Measurements from ENCODE around the gene WDFY4. TPM values are rescaled to one million over a fixed set of nuclear protein-coding genes. Genes with fewer than 3 reads are reported as not detected.

The WDFY4 gene
- total and polyA plus RNA-seq, 2 of the 4 experiments (the other 2 are of a cell fraction): not detected

DNA sequence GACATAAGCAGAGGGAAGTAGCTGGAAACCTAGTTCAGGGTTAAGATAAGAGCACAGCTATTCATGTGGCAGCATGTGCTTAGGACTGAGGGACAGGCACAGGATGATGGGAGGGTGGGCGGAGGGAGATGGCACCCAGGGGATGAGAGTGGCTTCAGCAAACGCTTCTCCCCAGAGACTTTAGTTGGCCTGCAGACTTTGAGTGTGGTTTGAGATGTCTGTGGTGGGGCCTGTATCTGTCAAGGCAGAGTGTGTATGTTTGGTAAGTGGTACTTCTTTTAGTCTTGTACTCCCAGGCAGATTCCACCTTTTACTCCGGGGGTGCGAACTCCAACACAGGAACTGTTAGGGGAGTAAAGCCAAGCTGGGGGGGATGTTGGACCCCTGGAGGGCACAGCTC is 88.9 kb downstream of the WDFY4 start:
- Histone ChIP-seq H3K27ac (ENCODE audit: insufficient read depth, low read length) (no peak overlapping the region), H3K4me2 (ENCODE audit: low read depth, low read length) (no peak overlapping the region), H4K5ac (ENCODE audit: low read depth, low read length) (no peak overlapping the region), H3K23ac (ENCODE audit: low read depth, low read length) (no peak overlapping the region), H4K20me1 (ENCODE audit: insufficient read depth, low read length) (no peaks in the 10 kb centered on the region), H3K4me1 (ENCODE audit: control insufficient read depth, insufficient read depth, low read length) (no peaks in the 10 kb centered on the region), H2AK9ac (replicated peaks; ENCODE audit: low read depth, low read length, poor library complexity) (no peak overlapping the region), H3K4ac (ENCODE audit: low read depth, low read length) (no peak overlapping the region), H2BK15ac (ENCODE audit: low read depth, low read length) (no peak overlapping the region), H3K56ac (ENCODE audit: extremely low read depth, insufficient read depth, low read length) (no peak overlapping the region), H2BK120ac (ENCODE audit: low read depth, low read length) (no peak overlapping the region), H2AK5ac (ENCODE audit: low read depth, low read length) (no peak overlapping the region), H3K14ac (replicated peaks; ENCODE audit: low read depth, low read length) (no peak overlapping the region), H2AFZ (replicated peaks; ENCODE audit: low read length, poor library complexity) (no peak overlapping the region), H2BK20ac (ENCODE audit: low read depth, low read length) (no peak overlapping the region), H3K79me1 (ENCODE audit: low read depth in 1 of 2, low read length in 2 of 2) (no peaks in the 10 kb centered on the region), H4K91ac (ENCODE audit: insufficient read depth, low read depth, low read length) (no peak overlapping the region), H3K36me3 (ENCODE audit: control insufficient read depth, insufficient read depth, low read length) (no peaks in the 10 kb centered on the region), H3K18ac (ENCODE audit: low read depth, low read length) (no peak overlapping the region), H4K8ac (ENCODE audit: low read depth in 2 of 2, low read length in 2 of 2) (no peak overlapping the region), H3K9me1 (ENCODE audit: insufficient read depth, low read length) (no peaks in the 10 kb centered on the region), H3K9ac (ENCODE audit: low read depth, low read length) (no peak overlapping the region), H3K27me3 (ENCODE audit: control insufficient read depth, insufficient read depth, low read length) (peaks cover 4% of the 10 kb centered on the region), H3K4me3 (ENCODE audit: insufficient read depth, low read depth, low read length) (no peak overlapping the region), H3K9me3 (ENCODE audit: control insufficient read depth, insufficient read depth, low read length) (no peaks in the 10 kb centered on the region), H2BK5ac (ENCODE audit: low read depth, low read length, poor library complexity, severe bottlenecking) (no peak overlapping the region)
- ChIA-PET CTCF (no interaction called here), POLR2A (ENCODE audit: unreplicated experiment) (no interaction called here)
- no CpG with 5 or more reads among the region's 4 CpGs for WGBS, 2 experiments (ENCODE audit: extremely low coverage in 2 of 2, insufficient read length in 1 of 2)
- intact Hi-C loops (cut with micrococcal nuclease): no loop called here
- ATAC-seq (ENCODE audit: low read depth): no peak
- TF ChIP-seq RCOR1 (IDR thresholded peaks at IDR 0.05; ENCODE audit: insufficient replicate concordance, low read length) (no peak), MAZ (IDR thresholded peaks at IDR 0.05; ENCODE audit: borderline replicate concordance, low read depth, low read length) (no peak), CHD1 (IDR thresholded peaks at IDR 0.05; ENCODE audit: low read depth, low read length) (no peak), NFE2L2 (IDR thresholded peaks at IDR 0.05; ENCODE audit: low read depth, low read length) (no peak), RAD21 (IDR thresholded peaks at IDR 0.05; ENCODE audit: low read length) (no peak), ELK1 (IDR thresholded peaks at IDR 0.05; ENCODE audit: borderline replicate concordance, low read depth, low read length) (no peak), BHLHE40 (IDR thresholded peaks at IDR 0.05; ENCODE audit: low read depth, low read length) (no peak), CEBPB (IDR thresholded peaks at IDR 0.05; ENCODE audit: low read depth, low read length) (no peak), POLR2A (IDR thresholded peaks at IDR 0.05; ENCODE audit: low read depth, low read length) (no peak), SMC3 (IDR thresholded peaks at IDR 0.05; ENCODE audit: low read depth, low read length) (no peak), MAFK (IDR thresholded peaks at IDR 0.05; ENCODE audit: low read depth, low read length) (no peak)
- dilution Hi-C loops (cut with HindIII; ENCODE audit: low sequenced_read_pairs, unreplicated experiment): no loop called here
- in situ Hi-C loops (cut with MboI; ENCODE audit: low sequenced_read_pairs): no loop called here
- BruUV-seq (replicated peaks): no TSS peak
- no peak for DNase-seq

All from IMR-90 (cell line).